ENCODE results near the gene IRF5.

The IRF5 gene

GRCh38 chr7:128928882-128929788 lies 8.6 kb upstream of the IRF5 start:
- no CpG with 5 or more reads among the region's 14 CpGs for WGBS (ENCODE audit: extremely low coverage, insufficient coverage, insufficient read length)

GRCh38 chr7:128931190-128931798 lies 6.4 kb upstream of the IRF5 start:
- no peak for DNase-seq
- H3K79me2 ChIP-seq (ENCODE audit: control insufficient read depth, insufficient read depth, low read length, poor library complexity), result no peaks in the 10 kb centered on the region
- no peak overlapping the region for H3K9ac ChIP-seq (ENCODE audit: low read length)
- H3K14ac ChIP-seq (ENCODE audit: low read length), result no peak overlapping the region
- H4K8ac ChIP-seq (ENCODE audit: low read depth, low read length), result no peak overlapping the region
- H3K79me1 ChIP-seq (ENCODE audit: low read length), result no peaks in the 10 kb centered on the region
- H3K36me3 ChIP-seq (ENCODE audit: control insufficient read depth in 1 of 2, insufficient read depth in 2 of 2, low read length in 2 of 2), result no peaks in the 10 kb centered on the region
- no peak overlapping the region for H3K4ac ChIP-seq (ENCODE audit: low read depth, low read length)
- WGBS (ENCODE audit: extremely low coverage, insufficient coverage, insufficient read length), result no CpG with 5 or more reads among the region's 18 CpGs
- no peak overlapping the region for H3K4me2 ChIP-seq (ENCODE audit: low read length)
- H2AK5ac ChIP-seq (ENCODE audit: low read length), result no peak overlapping the region
- H3K9me3 ChIP-seq (ENCODE audit: insufficient read depth, low read depth, low read length), result peaks cover 5% of the 10 kb centered on the region
- H3K4me3 ChIP-seq (ENCODE audit: low read depth, low read length), result no peak overlapping the region
- no peaks in the 10 kb centered on the region for H3K4me1 ChIP-seq (ENCODE audit: control insufficient read depth in 1 of 2, insufficient read depth in 2 of 2, low read length in 2 of 2)
- H4K91ac ChIP-seq (ENCODE audit: low read depth, low read length), result no peak overlapping the region
- no peak overlapping the region for H2BK5ac ChIP-seq (ENCODE audit: low read depth, low read length, poor library complexity)
- H3K23ac ChIP-seq (ENCODE audit: low read length), result no peak overlapping the region
- H2BK120ac ChIP-seq (ENCODE audit: insufficient read depth, low read length, poor library complexity), result no peak overlapping the region
- H3K27ac ChIP-seq (ENCODE audit: low read depth, low read length), result no peak overlapping the region
- no peak overlapping the region for H2BK12ac ChIP-seq (ENCODE audit: low read length)
- no peak overlapping the region for H3K18ac ChIP-seq (ENCODE audit: low read length)
- no peak overlapping the region for H2AFZ ChIP-seq (ENCODE audit: insufficient read depth, low read length, poor library complexity)
- H4K12ac ChIP-seq (ENCODE audit: low read depth, low read length), result no peak overlapping the region
- H3K27me3 ChIP-seq (ENCODE audit: insufficient read depth, low read length), result peaks cover 3% of the 10 kb centered on the region

More at GRCh38 chr7:128928882-128929788, 8.6 kb upstream of the IRF5 start:
- no peak overlapping the region for H2AFZ ChIP-seq (ENCODE audit: insufficient read depth, low read length, poor library complexity)
- H3K18ac ChIP-seq (ENCODE audit: low read length), result no peak overlapping the region
- H3K36me3 ChIP-seq (ENCODE audit: control insufficient read depth in 1 of 2, insufficient read depth in 2 of 2, low read length in 2 of 2), result no peaks in the 10 kb centered on the region
- H3K79me2 ChIP-seq (ENCODE audit: control insufficient read depth, insufficient read depth, low read length, poor library complexity), result no peaks in the 10 kb centered on the region
- no peak overlapping the region for H3K4me3 ChIP-seq (ENCODE audit: low read depth, low read length)
- DNase-seq, result no peak
- H2BK5ac ChIP-seq (ENCODE audit: low read depth, low read length, poor library complexity), result no peak overlapping the region
- no peak overlapping the region for H2BK12ac ChIP-seq (ENCODE audit: low read length)
- H4K91ac ChIP-seq (ENCODE audit: low read depth, low read length), result no peak overlapping the region
- no peak overlapping the region for H2AK5ac ChIP-seq (ENCODE audit: low read length)
- no peak overlapping the region for H4K12ac ChIP-seq (ENCODE audit: low read depth, low read length)
- H3K4me1 ChIP-seq (ENCODE audit: control insufficient read depth in 1 of 2, insufficient read depth in 2 of 2, low read length in 2 of 2), result no peaks in the 10 kb centered on the region
- H3K9ac ChIP-seq (ENCODE audit: low read length), result no peak overlapping the region
- H3K14ac ChIP-seq (ENCODE audit: low read length), result no peak overlapping the region
- H4K8ac ChIP-seq (ENCODE audit: low read depth, low read length), result no peak overlapping the region
- peaks cover 5% of the 10 kb centered on the region for H3K9me3 ChIP-seq (ENCODE audit: insufficient read depth, low read depth, low read length)
- H3K4me2 ChIP-seq (ENCODE audit: low read length), result no peak overlapping the region
- no peaks in the 10 kb centered on the region for H3K27me3 ChIP-seq (ENCODE audit: insufficient read depth, low read length)
- H2BK120ac ChIP-seq (ENCODE audit: insufficient read depth, low read length, poor library complexity), result no peak overlapping the region
- no peak overlapping the region for H3K23ac ChIP-seq (ENCODE audit: low read length)
- H3K79me1 ChIP-seq (ENCODE audit: low read length), result no peaks in the 10 kb centered on the region
- no peak overlapping the region for H3K27ac ChIP-seq (ENCODE audit: low read depth, low read length)
- no peak overlapping the region for H3K4ac ChIP-seq (ENCODE audit: low read depth, low read length)

GRCh38 chr7:128931965-128932861 lies 5.5 kb upstream of the IRF5 start:
- no peaks in the 10 kb centered on the region for H3K4me1 ChIP-seq (ENCODE audit: control insufficient read depth in 1 of 2, insufficient read depth in 2 of 2, low read length in 2 of 2)
- H4K12ac ChIP-seq (ENCODE audit: low read depth, low read length), result no peak overlapping the region
- H2AK5ac ChIP-seq (ENCODE audit: low read length), result no peak overlapping the region
- no peak overlapping the region for H3K14ac ChIP-seq (ENCODE audit: low read length)
- DNase-seq, result no peak
- no peak overlapping the region for H3K23ac ChIP-seq (ENCODE audit: low read length)
- H3K79me2 ChIP-seq (ENCODE audit: control insufficient read depth, insufficient read depth, low read length, poor library complexity), result no peaks in the 10 kb centered on the region
- no peaks in the 10 kb centered on the region for H3K79me1 ChIP-seq (ENCODE audit: low read length)
- H4K91ac ChIP-seq (ENCODE audit: low read depth, low read length), result no peak overlapping the region
- H2BK5ac ChIP-seq (ENCODE audit: low read depth, low read length, poor library complexity), result no peak overlapping the region
- no peak overlapping the region for H3K27ac ChIP-seq (ENCODE audit: low read depth, low read length)
- H3K36me3 ChIP-seq (ENCODE audit: control insufficient read depth in 1 of 2, insufficient read depth in 2 of 2, low read length in 2 of 2), result no peaks in the 10 kb centered on the region
- H4K8ac ChIP-seq (ENCODE audit: low read depth, low read length), result no peak overlapping the region
- no peak overlapping the region for H3K18ac ChIP-seq (ENCODE audit: low read length)
- H3K4ac ChIP-seq (ENCODE audit: low read depth, low read length), result no peak overlapping the region
- peaks cover 5% of the 10 kb centered on the region for H3K9me3 ChIP-seq (ENCODE audit: insufficient read depth, low read depth, low read length)
- no peak overlapping the region for H3K4me3 ChIP-seq (ENCODE audit: low read depth, low read length)
- no peak overlapping the region for H2BK120ac ChIP-seq (ENCODE audit: insufficient read depth, low read length, poor library complexity)
- no peak overlapping the region for H3K4me2 ChIP-seq (ENCODE audit: low read length)
- no peak overlapping the region for H3K9ac ChIP-seq (ENCODE audit: low read length)
- H2AFZ ChIP-seq (ENCODE audit: insufficient read depth, low read length, poor library complexity), result no peak overlapping the region
- WGBS (ENCODE audit: extremely low coverage, insufficient coverage, insufficient read length), result no CpG with 5 or more reads among the region's 19 CpGs
- H2BK12ac ChIP-seq (ENCODE audit: low read length), result no peak overlapping the region
- H3K27me3 ChIP-seq (ENCODE audit: insufficient read depth, low read length), result peaks cover 9% of the 10 kb centered on the region

GRCh38 chr7:128932862-128933179 lies 4.9 kb upstream of the IRF5 start:
- no peaks in the 10 kb centered on the region for H3K36me3 ChIP-seq (ENCODE audit: control insufficient read depth in 1 of 2, insufficient read depth in 2 of 2, low read length in 2 of 2)
- WGBS (ENCODE audit: extremely low coverage, insufficient coverage, insufficient read length), result no CpG with 5 or more reads among the region's 4 CpGs
- H3K79me1 ChIP-seq (ENCODE audit: low read length), result no peaks in the 10 kb centered on the region
- no peak overlapping the region for H2AK5ac ChIP-seq (ENCODE audit: low read length)
- no peak overlapping the region for H2BK12ac ChIP-seq (ENCODE audit: low read length)
- no peaks in the 10 kb centered on the region for H3K4me1 ChIP-seq (ENCODE audit: control insufficient read depth in 1 of 2, insufficient read depth in 2 of 2, low read length in 2 of 2)
- no peak overlapping the region for H3K4me2 ChIP-seq (ENCODE audit: low read length)
- H2BK120ac ChIP-seq (ENCODE audit: insufficient read depth, low read length, poor library complexity), result no peak overlapping the region
- no peak overlapping the region for H2BK5ac ChIP-seq (ENCODE audit: low read depth, low read length, poor library complexity)
- peaks cover 15% of the 10 kb centered on the region for H3K27me3 ChIP-seq (ENCODE audit: insufficient read depth, low read length)
- no peak overlapping the region for H4K12ac ChIP-seq (ENCODE audit: low read depth, low read length)
- H3K79me2 ChIP-seq (ENCODE audit: control insufficient read depth, insufficient read depth, low read length, poor library complexity), result no peaks in the 10 kb centered on the region
- no peak overlapping the region for H2AFZ ChIP-seq (ENCODE audit: insufficient read depth, low read length, poor library complexity)
- no peak overlapping the region for H3K14ac ChIP-seq (ENCODE audit: low read length)
- no peak overlapping the region for H4K91ac ChIP-seq (ENCODE audit: low read depth, low read length)
- no peak overlapping the region for H3K23ac ChIP-seq (ENCODE audit: low read length)
- no peak for DNase-seq
- H4K8ac ChIP-seq (ENCODE audit: low read depth, low read length), result no peak overlapping the region
- no peak overlapping the region for H3K4me3 ChIP-seq (ENCODE audit: low read depth, low read length)
- peaks cover 7% of the 10 kb centered on the region for H3K9me3 ChIP-seq (ENCODE audit: insufficient read depth, low read depth, low read length)
- no peak overlapping the region for H3K9ac ChIP-seq (ENCODE audit: low read length)
- H3K18ac ChIP-seq (ENCODE audit: low read length), result no peak overlapping the region
- no peak overlapping the region for H3K4ac ChIP-seq (ENCODE audit: low read depth, low read length)
- no peak overlapping the region for H3K27ac ChIP-seq (ENCODE audit: low read depth, low read length)
